ENCODE results near the gene MNAT1.

MNAT1 gene

DNA sequence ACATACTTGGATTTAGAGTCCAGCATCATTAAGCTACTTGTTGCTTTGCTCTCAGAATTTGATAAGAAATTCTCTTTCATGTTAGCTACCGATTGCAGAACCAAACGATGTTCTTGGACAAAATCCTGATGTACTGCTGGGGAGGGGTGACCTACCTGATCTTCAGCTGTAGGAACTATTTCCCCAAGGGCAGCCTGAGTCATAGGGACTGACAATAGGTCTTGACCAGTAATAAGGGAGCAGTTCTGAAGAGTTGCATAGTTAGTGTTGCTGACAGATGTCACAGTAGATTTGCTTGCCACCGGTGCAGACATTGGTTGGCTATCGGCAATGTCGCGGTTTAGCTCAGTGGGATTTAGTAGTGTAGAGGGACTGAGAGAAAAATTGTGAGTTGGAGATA, 21.0 kb upstream of the MNAT1 start:
- H3K9ac ChIP-seq (ENCODE audit: low read depth, low read length, poor library complexity): no peak overlapping the region
- no peak overlapping the region for H4K91ac ChIP-seq (ENCODE audit: low read depth, low read length, poor library complexity)
- WGBS, 2 donors (ENCODE audit: extremely low coverage in 2 of 2, insufficient read length in 2 of 2, insufficient replicate concordance in 1 of 2): no CpG with 5 or more reads among the region's 6 CpGs
- H2BK120ac ChIP-seq (ENCODE audit: low read depth, low read length): no peak overlapping the region
- DNase-seq (ENCODE audit: low spot score): no peak
- H3K4me1 ChIP-seq (ENCODE audit: control insufficient read depth in 2 of 2, insufficient read depth in 1 of 2, low read depth in 1 of 2, low read length in 2 of 2): peaks cover 0 to 3% of the 10 kb centered on the region in 2 donors
- no peak overlapping the region for H2AFZ ChIP-seq (ENCODE audit: low read length)
- peaks cover 6 to 47% of the 10 kb centered on the region in 2 donors for H3K36me3 ChIP-seq (replicated peaks in 1 of 2; ENCODE audit: control insufficient read depth in 2 of 2, insufficient read depth in 2 of 2, low read length in 2 of 2)
- H3K27me3 ChIP-seq (ENCODE audit: control insufficient read depth in 3 of 3, insufficient read depth in 3 of 3, low read depth in 1 of 3, low read length in 3 of 3): no peaks in the 10 kb centered on the region
- no peak overlapping the region for H3K4me2 ChIP-seq (ENCODE audit: insufficient read depth, low read length, poor library complexity, severe bottlenecking)
- no peak overlapping the region for H3K4ac ChIP-seq (ENCODE audit: low read length)
- no peak overlapping the region for H2BK5ac ChIP-seq (ENCODE audit: low read length)
- H2BK15ac ChIP-seq (ENCODE audit: low read length): no peak overlapping the region
- H3K9me3 ChIP-seq (replicated peaks in 1 of 2; ENCODE audit: control insufficient read depth in 2 of 2, insufficient read depth in 1 of 2, low read depth in 1 of 2, low read length in 2 of 2): no peaks in the 10 kb centered on the region
- no peak overlapping the region for H2AK5ac ChIP-seq (ENCODE audit: low read depth, low read length)
- no peak overlapping the region for H2BK12ac ChIP-seq (ENCODE audit: low read length)
- no peak overlapping the region for H3K4me3 ChIP-seq (ENCODE audit: low read length in 2 of 2)
- no peak overlapping the region for H3K27ac ChIP-seq (replicated peaks; ENCODE audit: low read length)
- no peak overlapping the region for H3K18ac ChIP-seq (ENCODE audit: low read length)
- H3K14ac ChIP-seq (ENCODE audit: low read length): no peak overlapping the region
- no peak overlapping the region for H3K23ac ChIP-seq (ENCODE audit: low read depth, low read length, poor library complexity)
- H4K8ac ChIP-seq (ENCODE audit: low read depth, low read length): no peak overlapping the region
- H3K79me1 ChIP-seq (ENCODE audit: low read depth, low read length): peaks cover 1% of the 10 kb centered on the region

DNA sequence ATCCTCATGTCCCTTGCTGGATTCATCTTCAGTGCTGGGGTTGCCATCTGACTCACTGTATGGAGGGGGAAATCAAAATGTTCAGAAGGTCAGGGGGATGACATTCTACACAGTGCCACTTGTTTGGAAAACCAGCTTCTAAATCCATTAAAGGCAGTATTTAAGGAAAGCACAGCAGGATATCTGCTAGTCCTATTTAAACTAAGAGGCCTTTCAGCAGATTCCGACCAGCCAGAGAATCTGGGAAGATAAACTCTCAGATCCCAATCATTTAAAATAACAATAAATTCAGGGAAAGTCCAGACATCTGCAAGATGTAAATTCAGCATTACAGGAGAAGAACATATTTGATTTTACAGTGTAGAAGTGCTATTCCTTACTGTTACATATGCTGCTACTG, 14.2 kb upstream of the MNAT1 start:
- Histone ChIP-seq H3K4me2 (ENCODE audit: insufficient read depth, low read length, poor library complexity, severe bottlenecking) (no peak overlapping the region), H3K4ac (ENCODE audit: low read length) (no peak overlapping the region), H3K4me1 (ENCODE audit: control insufficient read depth in 2 of 2, insufficient read depth in 1 of 2, low read depth in 1 of 2, low read length in 2 of 2) (peaks cover 6 to 13% of the 10 kb centered on the region in 2 donors), H2BK15ac (ENCODE audit: low read length) (no peak overlapping the region), H3K9ac (ENCODE audit: low read depth, low read length, poor library complexity) (no peak overlapping the region), H3K14ac (ENCODE audit: low read length) (no peak overlapping the region), H3K27me3 (ENCODE audit: control insufficient read depth in 3 of 3, insufficient read depth in 3 of 3, low read depth in 1 of 3, low read length in 3 of 3) (no peaks in the 10 kb centered on the region), H2BK120ac (ENCODE audit: low read depth, low read length) (no peak overlapping the region), H3K4me3 (ENCODE audit: low read length in 2 of 2) (no peak overlapping the region), H3K27ac (replicated peaks; ENCODE audit: low read length) (no peak overlapping the region), H3K9me3 (replicated peaks in 1 of 2; ENCODE audit: control insufficient read depth in 2 of 2, insufficient read depth in 1 of 2, low read depth in 1 of 2, low read length in 2 of 2) (no peaks in the 10 kb centered on the region), H3K79me1 (ENCODE audit: low read depth, low read length) (peaks cover 10% of the 10 kb centered on the region), H2BK12ac (ENCODE audit: low read length) (no peak overlapping the region), H3K18ac (ENCODE audit: low read length) (no peak overlapping the region), H2AFZ (ENCODE audit: low read length) (no peak overlapping the region), H3K36me3 (replicated peaks in 1 of 2; ENCODE audit: control insufficient read depth in 2 of 2, insufficient read depth in 2 of 2, low read length in 2 of 2) (peaks cover 6 to 35% of the 10 kb centered on the region in 2 donors), H2AK5ac (ENCODE audit: low read depth, low read length) (no peak overlapping the region), H2BK5ac (ENCODE audit: low read length) (no peak overlapping the region), H4K8ac (ENCODE audit: low read depth, low read length) (no peak overlapping the region), H4K91ac (ENCODE audit: low read depth, low read length, poor library complexity) (no peak overlapping the region), H3K23ac (ENCODE audit: low read depth, low read length, poor library complexity) (no peak overlapping the region)
- no peak for DNase-seq (ENCODE audit: low spot score)
- no CpG with 5 or more reads among the region's 1 CpG for WGBS, 2 donors (ENCODE audit: extremely low coverage in 2 of 2, insufficient read length in 2 of 2, insufficient replicate concordance in 1 of 2)

DNA sequence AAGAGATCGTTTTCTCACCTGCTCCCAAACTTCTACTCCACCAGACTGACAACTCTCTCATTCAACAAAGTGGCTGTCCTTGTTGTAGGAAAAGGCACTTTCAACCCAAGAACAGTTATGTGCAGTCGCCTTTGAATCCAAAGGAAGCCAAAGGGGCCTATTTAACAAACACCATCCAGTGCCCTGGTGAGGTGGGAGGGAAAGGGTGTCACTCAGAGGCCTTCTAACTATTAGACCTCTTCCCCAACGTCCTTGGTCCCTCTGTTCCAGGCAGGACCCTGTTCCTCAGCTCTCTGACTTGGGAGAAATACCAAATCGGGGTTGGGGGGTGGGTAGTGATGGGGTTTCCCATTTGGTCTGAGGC, 13.6 kb upstream of the MNAT1 start:
- peaks cover 10% of the 10 kb centered on the region for H3K79me1 ChIP-seq (ENCODE audit: low read depth, low read length)
- DNase-seq (ENCODE audit: low spot score): no peak
- no peak overlapping the region for H3K4ac ChIP-seq (ENCODE audit: low read length)
- no peak overlapping the region for H3K14ac ChIP-seq (ENCODE audit: low read length)
- H2BK15ac ChIP-seq (ENCODE audit: low read length): no peak overlapping the region
- H2AK5ac ChIP-seq (ENCODE audit: low read depth, low read length): no peak overlapping the region
- no peak overlapping the region for H3K27ac ChIP-seq (replicated peaks; ENCODE audit: low read length)
- H4K91ac ChIP-seq (ENCODE audit: low read depth, low read length, poor library complexity): no peak overlapping the region
- no peak overlapping the region for H2BK12ac ChIP-seq (ENCODE audit: low read length)
- H3K18ac ChIP-seq (ENCODE audit: low read length): peak overlapping the region; percentile 1
- no peak overlapping the region for H3K9ac ChIP-seq (ENCODE audit: low read depth, low read length, poor library complexity)
- no CpG with 5 or more reads among the region's 4 CpGs for WGBS, 2 donors (ENCODE audit: extremely low coverage in 2 of 2, insufficient read length in 2 of 2, insufficient replicate concordance in 1 of 2)
- H3K4me3 ChIP-seq (ENCODE audit: low read length in 2 of 2): peak overlapping the region; percentile 90 to 98
- no peaks in the 10 kb centered on the region for H3K27me3 ChIP-seq (ENCODE audit: control insufficient read depth in 3 of 3, insufficient read depth in 3 of 3, low read depth in 1 of 3, low read length in 3 of 3)
- H2BK5ac ChIP-seq (ENCODE audit: low read length): peak overlapping the region; percentile 16
- peaks cover 6 to 33% of the 10 kb centered on the region in 2 donors for H3K36me3 ChIP-seq (replicated peaks in 1 of 2; ENCODE audit: control insufficient read depth in 2 of 2, insufficient read depth in 2 of 2, low read length in 2 of 2)
- no peak overlapping the region for H2BK120ac ChIP-seq (ENCODE audit: low read depth, low read length)
- H4K8ac ChIP-seq (ENCODE audit: low read depth, low read length): no peak overlapping the region
- peak overlapping the region; percentile 93 for H2AFZ ChIP-seq (ENCODE audit: low read length)
- no peak overlapping the region for H3K23ac ChIP-seq (ENCODE audit: low read depth, low read length, poor library complexity)
- H3K4me1 ChIP-seq (ENCODE audit: control insufficient read depth in 2 of 2, insufficient read depth in 1 of 2, low read depth in 1 of 2, low read length in 2 of 2): peaks cover 6 to 13% of the 10 kb centered on the region in 2 donors
- peak overlapping the region; percentile 98 for H3K4me2 ChIP-seq (ENCODE audit: insufficient read depth, low read length, poor library complexity, severe bottlenecking)
- H3K9me3 ChIP-seq (replicated peaks in 1 of 2; ENCODE audit: control insufficient read depth in 2 of 2, insufficient read depth in 1 of 2, low read depth in 1 of 2, low read length in 2 of 2): no peaks in the 10 kb centered on the region

DNA sequence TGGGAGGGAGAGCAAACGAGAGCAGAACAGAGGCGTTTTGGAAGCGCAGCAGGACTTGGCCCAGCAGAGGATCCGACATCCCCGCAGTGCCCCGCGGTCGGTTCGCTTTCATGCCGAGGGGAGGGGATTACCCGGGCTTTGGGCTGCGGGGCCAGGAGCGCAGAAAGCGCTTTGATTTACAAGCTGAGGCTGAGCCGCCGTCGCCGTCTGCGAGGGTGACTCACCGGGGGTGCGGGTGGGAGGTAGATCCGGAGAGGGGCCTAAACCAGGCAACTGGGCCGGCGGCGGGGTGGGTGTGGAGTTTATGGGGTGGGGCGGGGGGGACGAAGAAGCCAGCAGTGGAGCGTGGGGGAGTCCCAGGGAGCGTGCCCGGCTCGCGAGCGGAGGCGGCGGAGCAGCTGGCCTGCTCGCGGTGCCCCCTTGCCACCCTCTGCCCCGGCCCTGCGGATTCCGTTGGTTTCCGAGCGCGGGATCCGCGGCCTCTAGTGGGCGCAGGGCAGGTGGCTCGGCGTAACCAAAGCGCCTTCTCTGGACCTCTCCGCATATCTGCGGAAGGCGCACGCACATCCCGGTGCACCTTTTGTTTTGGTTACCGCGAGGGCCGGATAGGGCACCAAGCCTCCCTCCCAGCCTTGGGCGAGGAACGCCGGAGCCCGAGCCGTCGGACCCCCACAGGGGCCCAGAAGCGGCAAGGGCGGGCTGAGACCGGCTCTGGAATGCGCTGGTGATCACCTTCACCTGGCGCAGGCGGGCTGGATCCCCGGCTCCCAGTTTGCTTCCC, 13.0 kb upstream of the MNAT1 start:
- Histone ChIP-seq H3K4me3 (ENCODE audit: low read length in 2 of 2) (peak overlapping the region; percentile 90 to 98), H3K14ac (ENCODE audit: low read length) (no peak overlapping the region), H2BK12ac (ENCODE audit: low read length) (no peak overlapping the region), H4K8ac (ENCODE audit: low read depth, low read length) (no peak overlapping the region), H3K27ac (replicated peaks; ENCODE audit: low read length) (no peak overlapping the region), H3K18ac (ENCODE audit: low read length) (peak overlapping the region; percentile 98), H3K4me2 (ENCODE audit: insufficient read depth, low read length, poor library complexity, severe bottlenecking) (peak overlapping the region; percentile 98), H2BK15ac (ENCODE audit: low read length) (no peak overlapping the region), H3K4ac (ENCODE audit: low read length) (no peak overlapping the region), H3K9ac (ENCODE audit: low read depth, low read length, poor library complexity) (peak overlapping the region; percentile 87), H2BK5ac (ENCODE audit: low read length) (peak overlapping the region; percentile 16), H3K27me3 (ENCODE audit: control insufficient read depth in 3 of 3, insufficient read depth in 3 of 3, low read depth in 1 of 3, low read length in 3 of 3) (no peaks in the 10 kb centered on the region), H3K23ac (ENCODE audit: low read depth, low read length, poor library complexity) (peak overlapping the region; percentile 55), H2AFZ (ENCODE audit: low read length) (peak overlapping the region; percentile 93), H3K79me1 (ENCODE audit: low read depth, low read length) (peaks cover 10% of the 10 kb centered on the region), H3K36me3 (replicated peaks in 1 of 2; ENCODE audit: control insufficient read depth in 2 of 2, insufficient read depth in 2 of 2, low read length in 2 of 2) (peaks cover 6 to 33% of the 10 kb centered on the region in 2 donors), H2AK5ac (ENCODE audit: low read depth, low read length) (peak overlapping the region; percentile 60), H4K91ac (ENCODE audit: low read depth, low read length, poor library complexity) (no peak overlapping the region), H2BK120ac (ENCODE audit: low read depth, low read length) (no peak overlapping the region), H3K4me1 (ENCODE audit: control insufficient read depth in 2 of 2, insufficient read depth in 1 of 2, low read depth in 1 of 2, low read length in 2 of 2) (peaks cover 6 to 13% of the 10 kb centered on the region in 2 donors), H3K9me3 (replicated peaks in 1 of 2; ENCODE audit: control insufficient read depth in 2 of 2, insufficient read depth in 1 of 2, low read depth in 1 of 2, low read length in 2 of 2) (no peaks in the 10 kb centered on the region)
- peak; percentile 47 for DNase-seq (ENCODE audit: low spot score)
- WGBS, 2 donors (ENCODE audit: extremely low coverage in 2 of 2, insufficient read length in 2 of 2, insufficient replicate concordance in 1 of 2): no CpG with 5 or more reads among the region's 70 CpGs
